HG03175 (cell line): ENCODE data around the gene ASAP2.

Source experiments
- ATAC-seq: cut with Tn5 transposase; IDR thresholded peaks from one replicate; pipeline ENCODE4 v1.9.1; 2021; ENCODE audit warnings: mild to moderate bottlenecking, moderate library complexity; ENCODE audit not compliant: unreplicated experiment

Gene ASAP2

GRCh38 chr2:9315280-9315847 lies 108.8 kb downstream of the ASAP2 start:
- ATAC-seq, result no peak

GRCh38 chr2:9317559-9317958 lies 110.9 kb downstream of the ASAP2 start:
- ATAC-seq, result no peak

- ATAC-seq, result no peak
These were observed 112.1 kb downstream of the ASAP2 start for GRCh38 chr2:9318461-9319337.

- ATAC-seq, result no peak
These were observed 112.7 kb downstream of the ASAP2 start for GRCh38 chr2:9319338-9319715.

GRCh38 chr2:9322576-9322975 lies 116.0 kb downstream of the ASAP2 start:
- ATAC-seq, result no peak

GRCh38 chr2:9325428-9325827 lies 118.8 kb downstream of the ASAP2 start:
- no peak for ATAC-seq

- no peak for ATAC-seq
These were observed 120.4 kb downstream of the ASAP2 start for GRCh38 chr2:9326975-9327374.

GRCh38 chr2:9327873-9328352 lies 121.3 kb downstream of the ASAP2 start:
- ATAC-seq, result no peak

- no peak for ATAC-seq
These were observed 122.3 kb downstream of the ASAP2 start for GRCh38 chr2:9328931-9329330.

GRCh38 chr2:9329497-9329896 lies 122.9 kb downstream of the ASAP2 start:
- no peak for ATAC-seq

GRCh38 chr2:9330612-9331270 lies 124.1 kb downstream of the ASAP2 start:
- ATAC-seq, result no peak

- no peak for ATAC-seq
These were observed 125.1 kb downstream of the ASAP2 start for GRCh38 chr2:9331704-9332103.

GRCh38 chr2:9332136-9332852 lies 125.7 kb downstream of the ASAP2 start:
- no peak for ATAC-seq

- ATAC-seq, result no peak
These were observed 126.2 kb downstream of the ASAP2 start for GRCh38 chr2:9332853-9333245.

- ATAC-seq, result no peak
These were observed 127.1 kb downstream of the ASAP2 start for GRCh38 chr2:9333591-9334171.

- no peak for ATAC-seq
These were observed 128.1 kb downstream of the ASAP2 start for GRCh38 chr2:9334761-9335160.

GRCh38 chr2:9335322-9335832 lies 128.8 kb downstream of the ASAP2 start:
- no peak for ATAC-seq

- ATAC-seq, result no peak
These were observed 129.6 kb downstream of the ASAP2 start for GRCh38 chr2:9336241-9336575.

GRCh38 chr2:9336576-9337314 lies 130.1 kb downstream of the ASAP2 start:
- no peak for ATAC-seq

- no peak for ATAC-seq
These were observed 131.3 kb downstream of the ASAP2 start for GRCh38 chr2:9337901-9338300.
